Mononuclear cell (primary cell): Measurements from ENCODE around the gene LTBP1. TPM values are rescaled to one million over a fixed set of nuclear protein-coding genes. Genes with fewer than 3 reads are reported as not detected.

Experiments
- H3K27me3 ChIP-seq: 2 replicates; pipeline ENCODE4 v1.6.0; 2011; ENCODE audit warnings: low read length, control low read depth; ENCODE audit not compliant: insufficient read depth
- H3K4me1 ChIP-seq: 2 replicates; pipeline ENCODE4 v1.5.1; 2011; ENCODE audit warnings: mild to moderate bottlenecking, low read length, control low read depth; ENCODE audit not compliant: insufficient read depth
- H3K4me3 ChIP-seq: 2 replicates; pipeline ENCODE4 v1.5.1; 2011; ENCODE audit warnings: mild to moderate bottlenecking, low read length, moderate library complexity
- H3K9me3 ChIP-seq: 2 replicates; pipeline ENCODE4 v1.5.1; 2011; ENCODE audit warnings: low read depth, mild to moderate bottlenecking, control low read depth, low read length
- total RNA-seq: library from RNA; depleted of rRNA; stranded (reverse); fragments of >200 nt; gene quantifications from one replicate; pipeline ENCODE4 v1.2.3, GENCODE V29; 2012

The LTBP1 gene
- total RNA-seq, 1 donor = 13.6 TPM

DNA sequence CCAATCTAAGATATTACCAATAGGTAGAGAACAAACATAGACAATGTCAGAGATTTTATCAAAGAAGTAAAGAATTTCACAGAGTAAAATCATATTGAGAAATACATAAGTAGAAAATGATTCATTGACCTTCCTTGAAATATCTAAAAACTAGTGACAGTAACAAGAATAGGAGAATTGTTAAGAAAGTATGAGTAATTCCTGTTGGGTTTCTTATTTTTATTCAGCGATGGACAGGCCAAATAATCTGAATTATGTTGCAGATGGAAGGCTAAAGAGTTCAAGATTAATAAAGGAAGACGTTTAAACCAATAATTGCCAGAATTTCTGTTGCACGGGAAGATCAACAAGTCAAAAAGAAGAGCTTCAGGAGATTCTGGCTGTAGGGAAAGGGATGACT lies 366.3 kb downstream of the LTBP1 start:
- Histone ChIP-seq H3K27me3 (no peaks in the 10 kb centered on the region), H3K9me3 (no peaks in the 10 kb centered on the region), H3K4me3 (no peak overlapping the region), H3K4me1 (no peaks in the 10 kb centered on the region)

DNA sequence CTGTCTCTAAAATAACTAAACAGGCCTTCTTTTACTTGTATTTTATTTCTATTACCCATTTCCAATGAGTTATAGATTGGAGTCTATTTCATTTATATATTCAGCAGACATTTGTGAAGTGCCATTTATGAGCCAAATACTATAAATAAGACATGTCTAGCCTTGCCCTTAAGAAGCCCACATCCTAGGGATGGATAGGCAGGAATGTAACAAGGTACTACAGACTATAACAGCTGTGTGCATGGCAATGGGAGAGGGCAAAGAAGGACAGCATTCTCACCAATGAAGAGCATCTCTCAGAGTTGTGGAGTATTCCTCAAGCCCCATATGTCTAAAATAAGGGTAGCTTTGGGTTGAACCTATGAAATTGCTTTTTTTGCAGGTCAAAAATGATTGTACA lies 367.8 kb downstream of the LTBP1 start:
- no peaks in the 10 kb centered on the region for H3K27me3 ChIP-seq
- no peaks in the 10 kb centered on the region for H3K4me1 ChIP-seq
- no peak overlapping the region for H3K4me3 ChIP-seq
- no peaks in the 10 kb centered on the region for H3K9me3 ChIP-seq

DNA sequence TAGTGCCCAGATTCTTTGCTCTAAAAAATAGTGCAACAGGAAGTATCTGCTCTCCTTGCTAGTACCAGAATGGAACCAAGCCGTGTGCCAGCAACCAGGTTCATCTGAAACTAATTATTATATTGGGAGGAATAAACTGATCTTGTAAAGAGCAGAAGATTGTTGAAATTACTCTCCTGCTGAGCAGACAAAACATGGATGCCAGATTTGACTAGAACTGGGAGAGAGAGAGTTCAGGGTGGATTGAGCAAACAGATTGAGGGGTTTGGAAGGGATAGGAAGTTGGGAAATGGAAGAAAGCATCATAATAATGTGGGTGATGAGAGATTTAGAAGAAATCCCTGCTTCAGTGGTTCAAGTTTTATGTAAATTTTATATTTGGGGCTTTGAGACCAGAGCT lies 369.6 kb downstream of the LTBP1 start:
- no peaks in the 10 kb centered on the region for H3K27me3 ChIP-seq
- H3K9me3 ChIP-seq = no peaks in the 10 kb centered on the region
- no peaks in the 10 kb centered on the region for H3K4me1 ChIP-seq
- H3K4me3 ChIP-seq = no peak overlapping the region

DNA sequence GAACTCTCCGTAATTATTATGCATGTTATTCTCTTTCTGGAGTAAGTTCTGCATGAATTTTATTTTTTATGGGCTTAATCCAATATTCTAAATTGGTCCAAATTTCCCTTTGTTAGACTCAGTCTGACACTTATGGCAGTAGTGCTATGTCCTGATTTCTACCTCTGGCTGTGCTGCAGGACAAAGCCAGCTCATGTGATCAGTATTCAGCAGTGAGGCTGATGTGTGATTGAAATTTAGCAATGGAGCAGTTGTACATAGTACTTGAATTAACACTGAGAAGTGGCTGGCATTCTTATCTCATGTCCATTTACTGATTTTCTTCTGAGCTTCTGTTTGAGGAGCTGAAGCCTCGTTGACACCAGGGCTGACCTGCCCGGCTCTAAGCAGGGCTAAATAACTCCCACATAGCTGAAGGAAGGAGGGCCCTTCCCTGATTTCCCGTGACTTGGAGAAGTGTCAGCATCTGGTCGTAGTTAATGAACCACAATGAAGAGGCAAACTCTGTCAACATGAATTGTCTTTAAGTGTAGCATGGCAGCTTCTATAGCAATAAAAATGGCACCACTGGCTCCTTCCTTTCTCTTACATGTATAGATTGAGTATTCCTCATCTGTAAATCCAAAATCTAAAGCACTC lies 370.7 kb downstream of the LTBP1 start:
- Histone ChIP-seq H3K4me1 (no peaks in the 10 kb centered on the region), H3K27me3 (no peaks in the 10 kb centered on the region), H3K4me3 (no peak overlapping the region), H3K9me3 (no peaks in the 10 kb centered on the region)

DNA sequence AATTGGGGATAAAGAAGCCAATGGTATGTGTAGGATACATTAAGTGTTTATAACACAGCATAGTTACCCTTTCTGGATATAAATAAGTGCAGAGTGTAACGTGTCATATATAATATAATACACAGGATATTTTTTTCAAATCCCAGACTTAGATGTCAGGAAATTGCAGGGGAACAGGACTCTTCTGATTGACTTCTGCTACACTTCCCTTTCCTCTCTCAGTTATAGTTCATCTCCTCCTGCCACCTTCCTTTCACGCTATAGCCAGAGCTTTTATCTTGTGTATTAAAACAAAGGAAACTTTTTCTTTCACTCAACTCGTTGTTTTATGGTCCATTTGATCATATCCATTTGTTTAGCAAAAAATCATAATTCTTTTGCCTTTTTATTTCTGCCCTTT lies 371.7 kb downstream of the LTBP1 start:
- Histone ChIP-seq H3K4me1 (no peaks in the 10 kb centered on the region), H3K9me3 (no peaks in the 10 kb centered on the region), H3K27me3 (no peaks in the 10 kb centered on the region), H3K4me3 (no peak overlapping the region)

DNA sequence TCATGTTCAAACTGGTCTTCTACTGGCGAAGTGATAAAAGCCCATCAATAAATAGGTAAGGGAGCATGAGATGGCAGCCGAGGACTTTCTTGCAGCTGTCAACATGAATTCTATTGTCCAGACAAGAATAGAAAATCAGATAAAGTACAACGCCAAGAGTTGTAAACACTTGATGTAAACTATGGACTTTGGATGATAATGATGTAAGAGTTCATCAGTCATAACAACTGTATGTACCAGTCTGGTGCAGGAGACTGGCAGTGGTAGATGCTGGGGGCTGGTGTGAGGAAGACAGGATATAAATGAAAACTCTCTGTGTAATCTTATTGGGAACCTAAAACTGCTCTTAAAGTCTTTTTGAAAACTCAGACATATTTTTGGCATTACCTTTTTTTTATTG lies 373.8 kb downstream of the LTBP1 start:
- Histone ChIP-seq H3K27me3 (no peaks in the 10 kb centered on the region), H3K9me3 (no peaks in the 10 kb centered on the region), H3K4me1 (no peaks in the 10 kb centered on the region), H3K4me3 (no peak overlapping the region)

DNA sequence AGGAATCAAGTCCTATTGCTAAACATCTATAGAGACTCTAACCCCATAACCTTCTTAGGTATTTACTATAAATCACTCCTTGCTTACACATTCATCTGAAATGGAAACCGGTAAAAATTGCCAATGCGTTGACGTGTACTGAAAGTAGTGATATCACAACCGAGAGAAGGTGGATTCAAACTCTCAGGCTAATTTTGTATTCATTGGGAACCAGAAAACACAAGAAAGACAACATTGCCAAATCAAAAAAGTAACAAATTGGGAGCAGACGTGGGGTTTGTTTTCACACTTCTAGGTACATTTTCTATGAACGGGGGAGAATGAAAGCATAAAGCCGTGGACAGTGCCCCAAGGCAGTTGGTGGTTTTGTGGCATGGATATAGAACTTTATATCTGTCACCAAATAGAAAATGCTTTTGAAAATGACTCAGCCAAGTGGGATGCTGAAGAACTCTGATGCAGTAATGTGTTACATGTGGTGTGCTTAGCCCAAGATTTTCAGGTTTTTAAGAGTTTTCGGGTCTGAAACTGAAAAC lies 374.6 kb downstream of the LTBP1 start:
- Histone ChIP-seq H3K4me3 (no peak overlapping the region), H3K27me3 (no peaks in the 10 kb centered on the region), H3K4me1 (no peaks in the 10 kb centered on the region), H3K9me3 (no peaks in the 10 kb centered on the region)

DNA sequence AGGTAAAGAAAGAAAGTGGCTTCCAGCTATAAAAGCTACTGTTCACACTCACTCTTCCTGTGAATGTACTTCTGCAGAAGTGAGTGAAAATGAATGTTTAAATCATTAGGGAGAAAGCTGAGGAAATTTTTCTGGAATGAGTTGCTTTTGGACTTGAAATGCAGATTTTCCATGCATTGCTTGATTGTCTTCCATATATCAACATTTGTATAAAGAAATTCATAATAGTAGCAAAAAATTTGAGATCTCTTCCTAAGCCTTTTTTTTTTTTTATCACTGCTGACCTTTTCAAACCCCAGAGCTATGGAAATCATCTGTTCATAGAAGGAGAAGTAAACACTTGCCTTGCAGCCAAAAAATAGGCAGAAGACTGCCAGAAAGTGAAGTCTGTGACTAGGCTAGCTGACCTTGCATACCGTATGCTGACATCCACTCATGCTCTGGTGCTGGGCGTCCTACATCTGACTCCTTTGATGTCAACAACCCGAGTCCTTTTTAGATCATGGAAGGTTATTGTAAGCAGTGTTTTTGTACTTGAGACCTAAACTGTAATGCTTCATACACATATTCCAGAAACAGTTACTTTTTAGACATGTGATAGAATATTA lies 375.2 kb downstream of the LTBP1 start:
- Histone ChIP-seq H3K4me3 (no peak overlapping the region), H3K27me3 (no peaks in the 10 kb centered on the region), H3K4me1 (no peaks in the 10 kb centered on the region), H3K9me3 (no peaks in the 10 kb centered on the region)

DNA sequence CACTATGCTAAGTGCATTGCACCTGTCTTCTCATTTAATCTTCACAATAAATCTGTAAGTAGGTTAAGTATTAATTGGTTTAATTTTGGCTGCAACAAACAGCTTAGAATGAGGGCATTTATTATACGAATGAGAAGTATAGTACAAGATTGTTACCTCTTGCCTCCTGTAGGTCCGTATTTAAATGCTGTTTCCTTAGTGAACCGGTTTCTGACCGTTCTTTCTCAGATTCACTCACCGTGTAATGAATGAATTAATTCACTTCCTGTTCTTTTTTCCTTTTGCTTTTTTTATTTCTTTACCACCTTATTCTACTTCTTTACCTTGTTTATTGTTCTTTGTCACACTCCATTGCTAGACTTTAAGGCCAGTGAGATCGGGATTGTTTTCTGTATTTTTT lies 375.9 kb downstream of the LTBP1 start:
- no peaks in the 10 kb centered on the region for H3K4me1 ChIP-seq
- no peaks in the 10 kb centered on the region for H3K27me3 ChIP-seq
- H3K9me3 ChIP-seq = no peaks in the 10 kb centered on the region
- H3K4me3 ChIP-seq = no peak overlapping the region

DNA sequence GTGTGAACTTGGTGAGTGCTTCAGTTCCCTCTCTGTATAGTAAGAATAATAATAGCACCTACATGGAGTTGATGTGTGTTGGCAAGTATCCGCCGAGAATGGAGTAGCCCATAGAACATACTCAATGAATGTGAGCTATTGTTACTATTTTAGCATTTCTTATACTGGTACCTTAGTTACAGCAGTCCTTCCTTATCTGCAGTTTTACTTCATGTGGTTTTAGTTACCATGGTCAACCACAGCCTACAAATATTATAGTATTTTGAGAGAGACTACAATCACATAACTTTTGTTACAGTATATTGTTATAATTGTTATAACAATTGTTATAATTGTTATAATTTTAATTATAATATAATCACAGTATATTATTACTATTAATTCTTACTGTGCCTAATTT lies 377.2 kb downstream of the LTBP1 start:
- Histone ChIP-seq H3K4me3 (no peak overlapping the region), H3K4me1 (no peaks in the 10 kb centered on the region), H3K27me3 (no peaks in the 10 kb centered on the region), H3K9me3 (no peaks in the 10 kb centered on the region)

DNA sequence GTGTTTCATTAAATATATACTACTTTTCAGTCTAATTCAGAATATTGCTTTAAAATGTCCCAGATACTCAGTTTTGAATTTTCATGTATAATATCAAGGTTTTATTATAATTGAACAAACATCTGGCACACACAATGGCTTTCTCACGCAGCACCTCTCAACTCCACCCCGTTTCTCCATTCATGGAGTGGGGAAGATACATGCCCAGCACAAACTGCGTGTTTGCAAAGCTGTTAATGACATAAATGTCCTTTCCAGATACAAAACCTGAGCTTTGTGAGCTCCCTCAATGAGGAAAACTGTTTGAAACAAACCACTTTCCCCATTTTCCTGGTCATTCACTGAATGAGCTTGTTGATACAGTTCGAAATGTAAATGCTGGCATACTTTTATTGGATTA lies 379.3 kb downstream of the LTBP1 start:
- Histone ChIP-seq H3K27me3 (no peaks in the 10 kb centered on the region), H3K9me3 (no peaks in the 10 kb centered on the region), H3K4me3 (no peak overlapping the region), H3K4me1 (no peaks in the 10 kb centered on the region)

DNA sequence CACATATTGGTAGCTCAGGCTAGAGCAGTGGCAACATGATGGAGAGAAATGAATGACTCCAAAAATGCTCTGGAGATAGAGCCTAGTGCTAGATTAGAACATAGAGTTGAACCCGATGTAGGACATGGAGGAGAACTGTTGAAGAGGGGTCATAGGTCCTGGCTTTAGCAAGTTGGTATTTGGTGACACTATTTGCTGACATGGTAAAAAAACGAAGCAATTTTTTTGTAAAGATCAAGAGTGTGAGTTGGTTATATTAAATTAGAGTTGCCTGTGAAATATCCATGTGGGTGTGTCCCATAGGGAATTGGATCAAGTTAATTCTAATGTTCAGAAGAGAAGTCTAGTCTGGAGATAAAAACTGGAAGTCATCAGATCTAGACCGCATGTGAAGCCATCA lies 386.7 kb downstream of the LTBP1 start:
- no peaks in the 10 kb centered on the region for H3K9me3 ChIP-seq

DNA sequence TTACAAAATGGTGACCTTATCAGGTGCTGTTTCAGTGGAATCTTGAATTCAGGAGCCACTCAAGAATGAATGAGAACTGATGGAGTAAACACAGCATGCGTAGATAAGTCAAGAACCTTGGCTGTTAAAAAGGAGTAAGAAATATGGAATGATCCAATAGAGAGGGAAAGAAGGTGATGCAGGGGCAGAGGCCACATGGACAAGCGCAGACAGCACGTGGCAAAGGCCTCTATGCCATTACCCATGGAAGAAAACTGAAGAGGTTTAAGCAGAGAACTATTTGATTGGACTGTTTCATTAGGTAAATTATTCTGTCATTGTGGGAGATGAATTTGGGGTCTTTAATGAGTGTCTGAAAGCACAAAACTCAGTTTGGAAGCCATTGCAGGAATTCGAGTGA lies 387.3 kb downstream of the LTBP1 start:
- Histone ChIP-seq H3K9me3 (no peaks in the 10 kb centered on the region), H3K27me3 (no peaks in the 10 kb centered on the region), H3K4me1 (peaks cover 9% of the 10 kb centered on the region), H3K4me3 (no peak overlapping the region)

More for the DNA sequence above, 386.7 kb downstream of the LTBP1 start:
- no peaks in the 10 kb centered on the region for H3K27me3 ChIP-seq
- H3K4me1 ChIP-seq = peaks cover 9% of the 10 kb centered on the region
- H3K4me3 ChIP-seq = no peak overlapping the region

DNA sequence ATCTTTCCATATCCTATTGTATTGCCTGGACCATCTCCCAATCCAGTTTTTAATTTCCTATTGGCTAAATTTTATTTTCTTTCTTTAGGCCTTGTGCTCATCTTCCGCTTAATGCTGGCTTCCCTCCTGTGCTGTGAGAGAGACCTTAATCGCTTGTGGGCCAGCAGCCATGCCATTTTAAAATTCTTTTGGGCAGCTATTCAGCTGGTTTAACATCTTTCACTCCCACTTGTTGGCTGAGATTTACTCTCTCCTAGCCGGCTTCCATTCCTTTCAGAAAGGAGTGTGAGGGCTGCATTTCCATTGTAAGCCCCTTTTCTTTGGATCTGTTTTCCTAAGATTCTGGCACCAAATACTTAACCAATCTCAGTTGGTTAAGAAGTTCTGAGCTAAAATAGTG lies 388.8 kb downstream of the LTBP1 start:
- H3K9me3 ChIP-seq = no peaks in the 10 kb centered on the region
- H3K4me3 ChIP-seq = no peak overlapping the region
- no peaks in the 10 kb centered on the region for H3K27me3 ChIP-seq
- peaks cover 9% of the 10 kb centered on the region for H3K4me1 ChIP-seq

DNA sequence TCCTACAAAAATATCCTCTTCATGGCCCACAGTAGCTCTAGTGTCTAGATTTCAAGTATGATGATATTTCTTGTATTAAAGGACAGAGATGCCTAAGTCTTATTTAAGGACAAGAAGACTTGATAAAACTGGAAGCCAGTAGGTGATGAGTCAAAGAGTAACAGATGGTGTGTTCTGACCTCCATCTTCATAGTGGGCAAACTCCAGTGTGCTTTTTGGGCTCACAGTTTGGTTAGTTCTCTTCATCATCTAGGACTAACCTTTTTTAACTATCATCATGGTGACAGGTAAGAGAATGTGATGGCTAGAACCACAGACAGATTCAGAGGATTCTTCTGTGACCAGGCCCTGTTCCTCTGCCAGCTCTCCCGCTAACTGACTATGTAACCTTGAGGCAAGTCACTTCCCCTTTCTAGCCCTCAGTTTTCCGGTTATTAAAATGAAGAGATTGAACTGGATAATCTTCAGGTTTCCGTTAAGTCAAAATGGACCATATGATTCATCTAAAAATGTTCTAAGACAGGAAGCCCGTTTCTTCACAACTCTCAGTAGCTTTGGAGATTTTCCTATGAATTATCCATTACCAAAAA lies 389.4 kb downstream of the LTBP1 start:
- H3K4me3 ChIP-seq = no peak overlapping the region
- H3K27me3 ChIP-seq = no peaks in the 10 kb centered on the region
- H3K9me3 ChIP-seq = no peaks in the 10 kb centered on the region
- H3K4me1 ChIP-seq = peaks cover 9% of the 10 kb centered on the region
